ENCODE measurements around the gene CSH2. TPM values are rescaled to one million over a fixed set of nuclear protein-coding genes. Genes with fewer than 3 reads are reported as not detected.
"Not testable (repeated sequence)": the region's sequence is repeated elsewhere in the genome, so short reads cannot be mapped to it uniquely, and the experiment has no call there.

The CSH2 gene
- total RNA-seq, 2 experiments from 2014 or later, result not detected

GRCh38 chr17:63881337-63881736 is 7.9 kb upstream of the CSH2 start:
- DNase-seq, H3K36me3 Mint-ChIP-seq, H3K27me3 Mint-ChIP-seq, H3K27ac Mint-ChIP-seq, H3K4me1 Mint-ChIP-seq, H3K4me3 Mint-ChIP-seq, H3K9me3 Mint-ChIP-seq: not testable (repeated sequence)

GRCh38 chr17:63880706-63881105 is 7.2 kb upstream of the CSH2 start:
- no peak for DNase-seq
- Mint-ChIP-seq H3K36me3 (no peaks in the 10 kb centered on the region), H3K9me3 (no peaks in the 10 kb centered on the region)

DNA sequence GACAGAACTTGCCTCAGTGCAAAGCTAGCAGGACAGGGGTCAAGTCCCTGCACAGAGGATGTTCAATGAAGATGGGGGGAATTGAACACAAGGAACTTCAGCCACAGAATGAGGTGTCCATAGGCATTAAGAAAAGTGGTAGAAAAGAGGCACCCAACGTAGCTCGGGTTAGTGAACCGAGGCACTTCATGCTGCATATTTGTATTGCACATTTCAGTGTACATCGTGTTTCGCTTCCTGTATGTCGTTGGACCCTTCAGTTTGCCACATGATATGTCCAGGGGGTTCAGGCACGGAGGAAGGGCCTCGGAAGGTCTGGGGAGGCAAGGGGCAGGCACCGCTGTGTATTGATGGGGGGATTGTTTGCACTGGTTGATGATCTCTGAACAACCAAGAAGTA is 4.9 kb upstream of the CSH2 start:
- not testable (repeated sequence) for H3K4me3 Mint-ChIP-seq, DNase-seq

More at GRCh38 chr17:63880706-63881105, 7.2 kb upstream of the CSH2 start:
- no peak overlapping the region for H3K4me3 Mint-ChIP-seq
- H3K27ac Mint-ChIP-seq, result no peak overlapping the region
- H3K27me3 Mint-ChIP-seq, result peaks cover 4% of the 10 kb centered on the region
- peaks cover 2% of the 10 kb centered on the region for H3K4me1 Mint-ChIP-seq

DNA sequence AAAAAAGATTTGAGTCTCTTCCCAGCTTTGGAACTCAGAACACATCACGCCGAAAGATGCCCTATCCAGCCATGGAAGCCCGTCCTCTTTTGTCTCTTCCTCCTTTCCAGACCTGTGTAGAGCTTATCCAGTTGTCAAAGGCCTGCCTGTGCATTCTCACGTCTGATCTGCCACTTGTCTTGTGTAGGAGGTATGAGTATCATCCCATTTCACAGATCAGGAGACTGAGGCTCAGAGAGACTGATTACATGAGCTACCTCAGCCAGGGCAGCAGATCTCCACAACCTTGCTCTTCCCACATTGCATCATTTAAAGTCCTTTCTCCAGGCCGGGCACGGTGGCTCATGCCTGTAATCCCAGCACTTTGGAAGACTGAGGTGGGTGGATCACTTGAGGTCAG is 1.2 kb upstream of the CSH2 start:
- not testable (repeated sequence) for H3K27ac Mint-ChIP-seq, H3K4me3 Mint-ChIP-seq, H3K4me1 Mint-ChIP-seq, H3K36me3 Mint-ChIP-seq, H3K9me3 Mint-ChIP-seq, H3K27me3 Mint-ChIP-seq, DNase-seq

More for the DNA sequence above, 4.9 kb upstream of the CSH2 start:
- not testable (repeated sequence) for H3K4me1 Mint-ChIP-seq, H3K27me3 Mint-ChIP-seq, H3K36me3 Mint-ChIP-seq, H3K27ac Mint-ChIP-seq, H3K9me3 Mint-ChIP-seq

GRCh38 chr17:63874061-63874626 is 667 bp upstream of the CSH2 start:
- H3K4me3 Mint-ChIP-seq, H3K36me3 Mint-ChIP-seq, H3K27me3 Mint-ChIP-seq, H3K27ac Mint-ChIP-seq, DNase-seq, H3K4me1 Mint-ChIP-seq, H3K9me3 Mint-ChIP-seq: not testable (repeated sequence)

DNA sequence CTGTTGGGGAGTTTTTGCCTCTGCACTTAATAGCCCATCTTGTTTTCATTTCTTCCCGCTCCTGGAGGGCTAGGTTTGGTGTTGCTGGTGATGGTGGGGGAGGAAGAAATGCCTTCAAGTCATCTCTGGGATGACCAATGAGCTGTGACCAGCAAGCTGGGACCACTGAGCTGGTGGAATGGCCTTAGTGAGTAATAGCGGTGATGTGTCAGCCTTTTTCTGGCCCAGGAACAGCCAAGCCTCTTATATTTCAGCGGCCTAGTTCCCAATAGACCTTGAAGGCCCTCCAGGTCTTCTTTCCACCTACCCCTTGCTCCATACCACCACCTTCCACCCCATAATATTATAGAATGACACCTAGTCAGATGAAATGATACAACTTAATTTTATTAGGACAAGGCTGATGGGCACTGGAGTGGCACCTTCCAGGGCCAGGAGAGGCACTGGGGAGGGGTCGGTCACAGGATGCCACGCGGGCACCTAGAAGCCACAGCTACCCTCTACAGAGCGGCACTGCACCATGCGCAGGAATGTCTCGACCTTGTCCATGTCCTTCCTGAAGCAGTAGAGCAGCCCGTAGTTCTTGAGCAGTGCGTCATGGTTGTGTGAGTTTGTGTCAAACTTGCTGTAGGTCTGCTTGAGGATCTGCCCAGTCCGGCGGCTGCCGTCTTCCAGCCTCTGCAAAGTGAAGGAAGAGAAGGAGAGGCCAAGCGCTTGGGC is 1.7 kb downstream of the CSH2 start:
- DNase-seq, H3K4me3 Mint-ChIP-seq, H3K27ac Mint-ChIP-seq, H3K9me3 Mint-ChIP-seq, H3K27me3 Mint-ChIP-seq, H3K4me1 Mint-ChIP-seq, H3K36me3 Mint-ChIP-seq: not testable (repeated sequence)

- not testable (repeated sequence) for H3K4me1 Mint-ChIP-seq, H3K27ac Mint-ChIP-seq, DNase-seq, H3K9me3 Mint-ChIP-seq, H3K4me3 Mint-ChIP-seq, H3K27me3 Mint-ChIP-seq, H3K36me3 Mint-ChIP-seq
Measured at GRCh38 chr17:63870292-63870665, 3.2 kb downstream of the CSH2 start.

DNA sequence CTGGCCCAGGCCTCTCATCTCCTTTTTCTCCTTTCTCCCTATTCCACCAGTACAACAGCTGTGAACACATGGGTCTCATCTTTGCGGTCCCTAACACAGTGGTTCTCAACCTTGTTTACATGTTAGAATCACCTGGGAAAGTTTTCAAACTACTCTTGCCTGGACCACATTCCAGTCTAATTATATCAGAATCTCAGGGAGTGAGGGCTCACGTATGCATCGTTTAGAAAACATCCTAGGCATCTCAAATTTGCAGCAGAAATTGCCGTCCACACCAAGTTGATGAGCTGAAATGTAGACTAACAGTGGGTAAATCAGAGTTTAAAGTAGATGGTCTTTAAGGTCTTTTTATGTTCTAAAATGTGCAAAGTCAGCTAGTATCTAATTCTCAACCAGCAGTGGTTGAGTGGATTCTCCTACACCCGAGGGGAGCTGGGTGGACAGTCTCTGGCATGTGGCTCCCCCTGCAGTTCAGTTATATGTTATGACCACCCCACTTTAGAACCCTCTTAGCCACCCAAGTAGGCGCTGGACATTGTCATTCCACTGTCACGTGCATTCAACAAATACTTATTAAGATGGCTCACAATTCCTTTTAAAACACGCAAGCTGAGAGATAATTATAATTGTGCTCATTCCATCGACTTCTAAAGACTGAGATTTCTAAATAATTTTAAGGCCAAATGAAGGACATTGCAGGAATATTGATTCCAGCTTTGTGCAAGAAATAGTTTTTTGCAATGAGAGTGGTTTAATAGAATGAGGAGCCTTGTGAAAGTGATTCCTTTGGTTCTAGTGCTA is 3.8 kb downstream of the CSH2 start:
- H3K4me3 Mint-ChIP-seq, H3K36me3 Mint-ChIP-seq, H3K4me1 Mint-ChIP-seq, DNase-seq, H3K27ac Mint-ChIP-seq, H3K9me3 Mint-ChIP-seq, H3K27me3 Mint-ChIP-seq: not testable (repeated sequence)

DNA sequence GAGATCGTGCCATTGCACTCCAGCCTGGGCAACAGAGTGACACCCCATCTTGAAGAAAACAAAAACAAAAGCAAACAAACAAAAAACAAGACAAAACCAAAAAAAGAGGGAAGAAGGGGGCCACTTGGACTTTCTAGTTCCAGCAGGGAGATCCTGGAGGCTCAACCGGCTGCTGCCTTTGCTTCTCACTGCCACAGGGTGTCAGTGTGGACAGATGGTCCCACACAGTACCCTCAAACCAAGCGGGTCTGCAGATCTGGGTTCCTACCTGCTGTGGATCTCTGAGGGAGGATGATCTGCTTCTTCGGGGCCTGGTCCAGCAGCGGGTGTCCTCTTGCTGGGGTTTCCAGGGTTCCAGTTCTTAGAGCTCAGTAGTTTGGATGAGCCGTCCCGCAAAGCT is 6.9 kb downstream of the CSH2 start:
- not testable (repeated sequence) for H3K4me1 Mint-ChIP-seq, H3K4me3 Mint-ChIP-seq, H3K9me3 Mint-ChIP-seq, H3K27ac Mint-ChIP-seq, H3K27me3 Mint-ChIP-seq, DNase-seq, H3K36me3 Mint-ChIP-seq

DNA sequence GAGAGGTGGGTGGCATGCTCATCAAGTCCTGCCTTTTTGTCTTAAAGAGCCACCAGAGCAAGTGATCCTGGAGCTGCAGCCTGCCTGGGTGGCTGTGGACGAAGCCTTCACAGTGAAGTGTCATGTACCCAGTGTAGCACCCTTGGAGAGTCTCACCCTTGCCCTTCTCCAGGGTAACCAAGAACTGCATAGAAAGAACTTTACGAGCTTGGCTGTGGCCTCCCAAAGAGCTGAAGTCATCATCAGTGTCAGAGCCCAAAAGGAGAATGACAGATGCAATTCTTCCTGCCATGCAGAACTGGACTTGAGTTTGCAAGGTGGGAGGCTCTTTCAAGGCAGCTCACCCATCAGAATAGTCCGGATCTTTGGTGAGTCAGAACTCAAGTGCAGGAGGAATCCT is 14.2 kb downstream of the CSH2 start:
- H3K4me1 Mint-ChIP-seq, result no peaks in the 10 kb centered on the region
- H3K4me3 Mint-ChIP-seq, result no peak overlapping the region
- no peak for DNase-seq
- H3K27ac Mint-ChIP-seq, result no peak overlapping the region
- H3K36me3 Mint-ChIP-seq, result no peaks in the 10 kb centered on the region
- H3K27me3 Mint-ChIP-seq, result no peaks in the 10 kb centered on the region
- no peaks in the 10 kb centered on the region for H3K9me3 Mint-ChIP-seq

- not testable (repeated sequence) for H3K9me3 Mint-ChIP-seq, H3K36me3 Mint-ChIP-seq, H3K4me3 Mint-ChIP-seq, H3K4me1 Mint-ChIP-seq, DNase-seq, H3K27ac Mint-ChIP-seq, H3K27me3 Mint-ChIP-seq
Measured at GRCh38 chr17:63856425-63856824, 17.1 kb downstream of the CSH2 start.

- no peaks in the 10 kb centered on the region for H3K27me3 Mint-ChIP-seq
- no peak for DNase-seq
Measured at GRCh38 chr17:63855185-63855584, 18.3 kb downstream of the CSH2 start.

GRCh38 chr17:63854709-63855108 is 18.8 kb downstream of the CSH2 start:
- Mint-ChIP-seq H3K36me3 (no peaks in the 10 kb centered on the region), H3K4me3 (no peak overlapping the region), H3K27ac (no peak overlapping the region), H3K9me3 (no peaks in the 10 kb centered on the region), H3K4me1 (peaks cover under 1% of the 10 kb centered on the region), H3K27me3 (peaks cover under 1% of the 10 kb centered on the region)
- DNase-seq, result no peak

More at GRCh38 chr17:63855185-63855584, 18.3 kb downstream of the CSH2 start:
- H3K27ac Mint-ChIP-seq, result no peak overlapping the region
- H3K4me3 Mint-ChIP-seq, result no peak overlapping the region
- H3K4me1 Mint-ChIP-seq, result no peaks in the 10 kb centered on the region
- no peaks in the 10 kb centered on the region for H3K9me3 Mint-ChIP-seq
- H3K36me3 Mint-ChIP-seq, result no peaks in the 10 kb centered on the region

GRCh38 chr17:63853260-63853659 is 20.2 kb downstream of the CSH2 start:
- H3K27me3 Mint-ChIP-seq, result peaks cover 4% of the 10 kb centered on the region
- peaks cover 2% of the 10 kb centered on the region for H3K36me3 Mint-ChIP-seq

GRCh38 chr17:63850401-63850800 is 23.1 kb downstream of the CSH2 start:
- H3K4me1 Mint-ChIP-seq, result peaks cover 18% of the 10 kb centered on the region
- H3K9me3 Mint-ChIP-seq, result peaks cover 14% of the 10 kb centered on the region
- H3K27me3 Mint-ChIP-seq, result peaks cover 4% of the 10 kb centered on the region
- no peak for DNase-seq
- H3K36me3 Mint-ChIP-seq, result peaks cover 6% of the 10 kb centered on the region
- H3K4me3 Mint-ChIP-seq, result no peak overlapping the region
- H3K27ac Mint-ChIP-seq, result no peak overlapping the region

More at GRCh38 chr17:63853260-63853659, 20.2 kb downstream of the CSH2 start:
- H3K4me3 Mint-ChIP-seq, result no peak overlapping the region
- DNase-seq, result no peak
- H3K9me3 Mint-ChIP-seq, result peaks cover 7% of the 10 kb centered on the region
- peaks cover 11% of the 10 kb centered on the region for H3K4me1 Mint-ChIP-seq
- no peak overlapping the region for H3K27ac Mint-ChIP-seq

Measured in activated naive CD8-positive, alpha-beta T cell treated with anti-CD3 and anti-CD28 coated beads for 36 hours (primary cell).